Activated CD4-positive, alpha-beta T cell treated with anti-CD3 and anti-CD28 coated beads for 24 hours (primary cell): ENCODE results near the gene TMEM108.
A peak's percentile ranks its signal among the peaks of the same experiment; 100 is the strongest.

ENCODE experiments used
- DNase-seq, 2 donors: peaks; one replicate each; pipeline ENCODE4 v3.0.0-alpha.2; 2020; ENCODE audit warnings: low read depth in 2 of 2

The TMEM108 gene

DNA sequence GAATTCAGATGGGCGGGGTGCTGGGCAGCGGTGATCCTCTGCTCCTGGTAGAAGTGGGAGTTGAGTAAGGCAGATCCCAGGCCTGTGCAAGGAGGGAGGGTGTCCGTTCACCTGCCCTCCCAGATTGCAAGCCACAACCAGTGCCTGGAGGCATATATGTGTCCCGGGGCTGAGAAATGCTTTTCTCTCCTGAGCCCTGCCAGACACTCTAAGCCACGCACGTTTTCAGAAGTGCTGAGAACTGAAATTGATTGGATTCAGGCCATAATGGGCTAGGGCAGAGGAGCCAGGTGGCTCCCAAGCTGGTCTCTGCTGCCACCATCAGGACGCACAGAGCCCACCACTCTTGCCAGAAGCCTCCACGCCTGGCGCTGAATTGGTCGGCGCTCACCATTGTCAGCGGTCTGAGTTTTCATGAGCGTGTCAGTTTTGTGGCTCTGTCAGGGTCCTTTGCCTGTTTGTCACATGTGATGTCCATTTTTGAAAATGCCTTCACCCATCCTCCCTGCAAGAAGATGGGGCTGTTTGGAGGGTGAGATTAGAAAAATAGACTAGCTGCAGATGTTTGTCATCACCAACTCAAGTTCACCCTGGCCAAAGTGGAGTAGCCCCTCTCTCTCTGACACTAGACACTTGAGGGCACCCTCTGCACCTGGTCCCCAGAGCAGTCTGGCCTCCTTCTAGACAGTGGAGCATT, 346.3 kb downstream of the TMEM108 start:
- DNase-seq: peak in 1 of 2 donors; percentile 8

DNA sequence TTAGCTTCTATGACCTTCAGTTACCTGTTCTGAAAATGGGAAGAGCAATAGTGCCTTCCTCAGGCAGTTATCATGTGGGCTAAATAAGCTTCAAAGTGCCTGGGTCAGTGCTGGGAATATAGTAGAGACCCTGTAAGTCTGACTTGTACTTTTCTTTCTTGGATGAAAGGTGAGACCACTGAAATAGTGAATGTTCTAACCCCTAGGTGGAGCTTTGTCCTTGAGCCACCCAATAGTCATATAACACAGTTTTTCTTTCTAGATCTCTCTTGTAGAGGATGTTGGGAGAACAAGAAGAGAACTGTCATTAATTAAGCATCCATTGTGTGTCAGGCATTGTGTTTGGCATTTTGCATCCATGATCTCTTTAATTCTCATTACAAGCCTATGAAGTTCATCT, 348.7 kb downstream of the TMEM108 start:
- no peak for DNase-seq

DNA sequence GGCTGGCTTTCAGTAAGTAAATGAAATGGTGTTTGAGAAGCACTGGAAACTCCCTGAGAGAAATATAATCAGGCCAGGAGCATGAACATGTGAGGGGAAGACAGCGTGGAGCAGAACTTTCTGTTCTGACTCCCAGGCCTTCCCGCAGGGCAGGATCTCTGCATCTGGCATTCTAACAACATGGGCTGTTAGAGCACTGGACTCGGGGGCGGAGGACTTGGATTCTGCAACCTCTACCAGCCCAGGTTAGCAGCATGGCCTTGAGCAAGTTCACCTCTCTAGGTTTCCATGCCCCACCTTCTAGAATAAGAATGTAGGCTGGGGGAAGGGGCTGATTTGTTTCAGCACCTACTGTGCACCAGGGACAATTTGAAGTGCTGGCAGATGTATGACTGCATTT, 349.1 kb downstream of the TMEM108 start:
- DNase-seq: no peak

DNA sequence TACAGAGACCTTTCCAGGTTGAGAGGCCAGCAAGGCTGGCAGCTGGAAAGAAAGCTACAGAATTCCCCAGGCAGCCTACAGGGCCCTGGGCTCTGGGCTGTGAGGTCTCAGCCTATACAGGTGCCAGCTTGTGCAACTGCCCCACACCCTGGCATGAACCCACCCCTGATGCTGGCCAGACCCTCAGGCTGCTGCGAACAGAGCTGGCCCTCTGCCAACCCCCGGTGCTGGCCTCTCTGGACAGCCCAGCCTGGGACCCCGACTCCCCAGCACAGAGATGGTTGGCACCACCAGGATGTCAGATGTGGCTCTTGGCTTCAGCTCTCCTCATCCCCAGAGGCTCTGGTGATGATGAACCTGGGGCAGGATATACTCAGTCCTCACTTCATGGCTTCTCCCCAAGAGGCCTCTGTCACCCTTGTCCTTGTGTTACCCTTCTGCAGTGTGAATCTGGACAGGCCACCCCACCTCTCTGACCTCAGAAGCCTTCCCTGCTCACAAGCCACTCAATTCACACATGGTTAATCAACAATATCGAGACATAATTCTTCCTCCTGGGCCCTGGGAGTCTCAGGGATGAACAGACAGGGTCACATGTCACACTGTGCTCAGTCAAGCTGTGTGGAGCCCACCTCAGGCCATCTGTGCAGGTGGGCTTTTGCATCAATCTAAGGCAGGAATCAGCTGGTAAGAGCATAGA, 350.7 kb downstream of the TMEM108 start:
- DNase-seq: no peak

DNA sequence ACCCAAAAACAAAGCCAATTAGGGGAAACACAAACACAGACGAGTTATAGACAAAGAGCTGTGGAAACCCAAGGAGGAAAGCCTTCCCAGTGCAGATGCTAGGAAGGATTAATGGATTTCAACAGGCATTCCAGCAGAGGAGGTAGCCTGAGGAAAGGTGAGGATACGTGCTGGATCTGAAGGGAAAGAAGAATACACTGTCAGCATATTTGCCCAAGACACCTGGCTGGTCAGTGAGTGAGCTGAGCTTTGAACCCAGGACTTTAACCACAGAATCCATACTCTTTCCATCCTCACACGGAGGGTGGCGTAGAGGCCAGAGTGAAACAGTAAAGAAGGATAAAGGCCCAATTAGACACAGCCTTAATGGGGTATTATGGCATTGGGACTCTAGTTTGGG, 352.5 kb downstream of the TMEM108 start:
- no peak for DNase-seq

DNA sequence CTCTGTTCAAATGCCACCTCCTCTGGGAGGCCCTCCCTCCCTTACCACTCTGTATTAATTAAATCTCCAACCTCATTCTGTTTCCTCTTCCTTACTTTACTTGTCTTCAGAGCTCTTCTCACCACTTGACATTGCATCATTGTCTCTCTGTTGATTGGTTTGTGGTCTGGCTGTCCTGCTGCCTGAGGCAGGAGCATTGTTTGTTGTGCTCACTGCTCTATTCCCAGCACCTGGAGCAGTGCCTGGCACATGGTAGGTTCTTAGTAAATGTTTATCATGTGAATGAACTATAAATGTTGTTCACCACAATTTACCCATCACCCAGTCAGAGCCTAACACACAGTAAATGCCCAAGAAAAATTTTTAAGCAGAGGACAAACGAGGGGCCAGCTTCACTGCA, 355.0 kb downstream of the TMEM108 start:
- DNase-seq: no peak

DNA sequence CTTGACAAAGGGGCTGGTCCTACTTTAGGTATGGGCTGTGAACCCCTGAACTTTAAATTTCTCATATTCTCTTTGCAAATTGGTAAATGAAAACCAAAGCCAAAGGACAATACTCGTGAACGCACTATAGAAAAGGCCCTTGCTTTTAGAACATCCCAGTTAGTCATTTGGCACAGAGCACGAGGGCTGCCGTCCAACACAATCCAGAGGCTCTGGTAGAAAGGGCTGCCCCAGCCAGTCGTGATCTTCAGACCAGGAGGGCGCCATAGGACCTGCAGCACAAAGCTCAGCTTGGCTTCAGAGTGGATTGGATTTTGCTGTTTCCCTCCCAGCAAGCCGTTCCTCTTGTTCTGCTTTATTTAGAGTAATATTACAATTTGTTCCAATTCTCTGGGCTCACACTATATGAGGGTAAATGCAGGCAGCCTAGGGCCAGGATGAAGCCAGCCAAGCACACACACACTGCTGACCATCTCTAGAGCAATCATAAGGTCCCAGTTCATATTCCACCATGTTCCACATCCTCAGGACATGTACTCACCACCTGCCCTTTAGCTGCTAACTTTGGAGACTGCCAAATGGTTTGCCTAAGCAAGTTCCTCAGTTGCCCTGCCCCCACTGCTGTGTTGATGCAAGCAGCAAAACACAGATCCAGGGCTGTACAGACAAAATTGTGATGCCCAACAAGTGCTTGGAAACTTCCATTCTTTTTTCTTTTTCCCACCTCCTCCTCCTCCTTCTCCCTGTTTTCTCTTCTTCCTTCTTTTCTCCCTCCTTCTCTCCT, 355.7 kb downstream of the TMEM108 start:
- DNase-seq: no peak

DNA sequence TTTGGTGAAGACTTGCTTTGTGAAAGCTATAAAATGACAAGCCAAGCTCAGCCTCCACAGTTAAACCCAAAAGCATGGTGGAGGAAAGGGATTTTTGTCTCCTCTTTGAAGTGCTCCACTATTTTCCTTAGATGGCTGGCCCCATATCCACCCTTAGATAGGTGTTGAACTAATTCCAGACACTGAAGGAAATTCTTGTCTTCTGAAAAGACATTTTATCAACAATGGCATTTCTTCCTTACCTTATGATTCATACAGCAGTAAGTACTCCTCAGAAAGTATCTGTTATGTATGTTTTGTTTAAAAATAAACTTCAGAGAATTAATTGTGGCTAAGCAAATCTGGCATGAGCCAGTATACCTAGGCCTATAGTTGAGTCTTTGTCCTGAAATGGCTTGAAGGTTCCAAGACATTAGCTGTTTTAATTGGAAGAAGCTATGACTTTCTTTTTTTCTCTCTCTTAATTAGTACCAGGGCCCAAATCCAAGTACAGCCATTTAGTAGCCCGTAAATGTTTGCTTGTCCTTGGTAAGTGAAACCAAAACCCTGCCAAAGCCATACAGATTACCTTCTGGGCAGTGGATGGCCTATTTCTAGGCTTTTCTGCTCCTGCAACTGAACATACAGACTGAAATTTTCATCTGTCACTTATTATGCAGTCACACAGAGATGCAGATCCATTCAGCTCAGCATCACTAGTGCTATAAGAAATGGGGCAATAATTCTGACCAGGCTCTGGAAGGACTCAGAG, 356.5 kb downstream of the TMEM108 start:
- DNase-seq: no peak

DNA sequence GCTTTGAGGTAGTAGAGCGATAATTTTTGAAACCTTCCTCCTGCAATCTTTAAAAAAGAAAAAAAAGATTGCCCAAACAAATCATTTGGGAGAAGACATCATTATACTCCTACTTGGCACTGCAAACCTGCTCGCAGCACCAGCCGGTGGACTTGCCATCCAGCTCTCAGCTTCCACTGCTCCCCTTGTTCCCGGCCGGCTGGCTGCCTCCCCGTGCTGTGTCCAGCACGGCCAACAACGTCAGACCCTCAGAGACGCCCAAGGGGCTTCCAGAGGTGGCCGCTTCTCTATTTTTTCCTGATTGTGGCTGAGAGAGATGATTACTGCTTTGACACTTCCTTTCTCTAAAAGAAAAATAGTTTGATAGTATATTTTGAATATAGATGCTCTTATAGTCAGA, 358.7 kb downstream of the TMEM108 start:
- no peak for DNase-seq

DNA sequence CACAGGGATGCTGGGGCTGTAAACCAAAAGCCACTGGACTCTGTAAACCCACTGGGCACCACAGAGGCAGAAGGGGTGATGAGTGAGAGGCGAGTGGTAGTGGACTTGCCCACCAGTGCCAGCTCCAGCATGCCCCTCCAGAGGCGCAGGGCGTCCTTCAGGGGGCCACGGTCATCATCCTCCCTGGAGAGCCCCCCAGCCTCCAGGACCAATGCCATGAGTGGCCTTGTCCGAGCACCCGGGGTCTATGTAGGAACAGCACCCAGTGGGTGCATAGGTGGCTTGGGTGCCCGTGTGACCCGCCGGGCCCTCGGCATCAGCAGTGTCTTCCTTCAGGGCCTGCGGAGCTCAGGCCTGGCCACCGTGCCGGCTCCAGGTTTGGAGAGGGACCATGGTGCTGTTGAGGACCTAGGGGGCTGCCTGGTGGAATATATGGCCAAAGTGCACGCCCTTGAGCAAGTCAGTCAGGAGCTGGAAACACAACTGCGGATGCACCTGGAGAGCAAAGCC, 361.9 kb downstream of the TMEM108 start, which contains the start of gene BFSP2:
BFSP2 (plus strand) TSS at position 51 of the 510 bp plus-strand sequence; CDS start at position 79, 28 bp downstream.
- DNase-seq: no peak

DNA sequence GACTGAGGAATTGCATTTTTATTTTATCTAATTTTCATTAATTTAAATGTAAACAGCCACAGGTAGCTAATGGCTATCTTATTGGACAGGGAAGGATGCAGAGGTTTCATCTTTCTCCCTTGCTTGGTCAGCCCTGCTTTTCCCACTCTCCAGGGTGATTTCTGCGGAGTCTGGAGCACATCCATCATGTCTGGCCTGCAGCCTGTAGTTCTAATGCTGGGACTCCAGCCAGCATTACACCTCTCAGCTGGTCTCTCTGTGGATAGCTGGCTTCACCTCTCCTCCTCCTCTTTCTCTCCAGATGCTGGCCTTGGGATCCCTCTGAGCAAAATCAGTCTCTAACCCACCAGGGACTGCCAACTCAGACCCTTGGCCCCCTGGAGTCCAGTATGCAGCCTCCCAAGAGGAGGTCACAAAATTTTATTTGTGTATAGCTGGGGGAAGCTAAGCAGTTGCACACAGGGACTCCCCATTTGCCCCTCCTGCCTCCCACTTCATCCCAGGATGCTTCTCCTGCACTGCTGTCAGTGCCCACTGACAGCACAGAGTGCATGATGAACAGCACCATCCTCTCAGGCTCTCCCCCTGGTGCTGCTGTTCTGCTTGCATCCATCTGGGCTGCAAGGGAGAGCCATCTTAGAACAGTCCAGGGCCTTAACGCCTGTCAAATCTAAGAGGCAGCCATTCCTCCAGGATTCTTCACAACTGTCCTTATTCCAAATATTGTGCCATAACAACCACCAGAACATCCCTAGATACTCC, 363.4 kb downstream of the TMEM108 start:
- DNase-seq: no peak

DNA sequence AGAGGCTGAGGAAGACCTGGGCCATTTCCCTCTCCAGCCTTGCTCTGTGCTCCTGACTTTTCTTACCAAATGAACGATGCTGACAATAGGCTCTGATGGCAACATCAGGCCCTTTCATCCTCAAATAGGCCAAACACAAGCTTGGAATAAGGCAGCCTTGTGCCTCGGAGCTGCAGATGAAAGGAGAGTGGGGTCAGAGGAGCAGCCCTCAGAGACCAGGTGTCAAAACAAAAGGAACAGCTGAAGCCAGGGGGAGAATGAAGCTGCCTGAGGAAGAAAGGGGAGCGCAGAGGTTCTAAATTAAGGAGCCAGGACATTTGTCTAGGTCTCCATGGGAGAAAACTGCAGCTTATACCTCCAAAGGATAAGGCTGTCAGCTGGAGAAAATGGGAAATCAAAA, 366.7 kb downstream of the TMEM108 start:
- no peak for DNase-seq

DNA sequence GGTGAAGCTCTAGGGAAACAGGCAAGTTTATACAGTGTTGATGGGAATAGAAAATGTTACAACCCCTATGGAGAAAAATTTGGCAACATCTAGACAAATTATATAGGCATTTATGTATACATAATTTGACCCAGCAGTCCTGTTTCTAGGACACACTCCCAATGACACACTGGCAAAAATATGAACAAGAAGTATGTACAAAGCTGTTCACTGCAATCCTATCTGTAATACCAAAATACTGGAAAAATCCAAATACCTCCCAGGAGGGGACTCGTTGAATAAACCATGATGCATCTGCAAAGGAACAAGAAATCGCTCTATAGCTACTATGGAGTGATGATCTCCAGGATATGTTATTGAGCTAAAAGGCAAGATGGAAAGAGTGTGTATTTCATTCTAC, 370.2 kb downstream of the TMEM108 start:
- no peak for DNase-seq

DNA sequence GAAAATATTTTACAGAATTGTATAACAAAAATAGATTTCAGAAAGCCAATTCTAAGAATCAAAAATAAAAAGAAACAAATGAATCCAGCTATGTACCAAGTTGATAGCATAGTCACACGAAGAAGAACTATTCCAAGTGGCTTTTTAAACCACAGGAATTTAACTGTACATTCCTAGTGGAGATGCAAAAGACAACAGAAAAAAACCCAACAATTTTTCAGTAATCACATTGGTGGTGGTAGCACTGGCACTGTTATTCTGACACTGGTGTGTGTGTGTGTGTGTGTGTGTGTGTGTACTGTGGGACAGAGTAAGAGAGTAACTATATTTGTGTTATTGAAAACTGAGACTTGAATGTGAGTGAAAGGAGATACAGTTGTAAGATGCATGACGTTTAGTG, 370.8 kb downstream of the TMEM108 start:
- DNase-seq: no peak

DNA sequence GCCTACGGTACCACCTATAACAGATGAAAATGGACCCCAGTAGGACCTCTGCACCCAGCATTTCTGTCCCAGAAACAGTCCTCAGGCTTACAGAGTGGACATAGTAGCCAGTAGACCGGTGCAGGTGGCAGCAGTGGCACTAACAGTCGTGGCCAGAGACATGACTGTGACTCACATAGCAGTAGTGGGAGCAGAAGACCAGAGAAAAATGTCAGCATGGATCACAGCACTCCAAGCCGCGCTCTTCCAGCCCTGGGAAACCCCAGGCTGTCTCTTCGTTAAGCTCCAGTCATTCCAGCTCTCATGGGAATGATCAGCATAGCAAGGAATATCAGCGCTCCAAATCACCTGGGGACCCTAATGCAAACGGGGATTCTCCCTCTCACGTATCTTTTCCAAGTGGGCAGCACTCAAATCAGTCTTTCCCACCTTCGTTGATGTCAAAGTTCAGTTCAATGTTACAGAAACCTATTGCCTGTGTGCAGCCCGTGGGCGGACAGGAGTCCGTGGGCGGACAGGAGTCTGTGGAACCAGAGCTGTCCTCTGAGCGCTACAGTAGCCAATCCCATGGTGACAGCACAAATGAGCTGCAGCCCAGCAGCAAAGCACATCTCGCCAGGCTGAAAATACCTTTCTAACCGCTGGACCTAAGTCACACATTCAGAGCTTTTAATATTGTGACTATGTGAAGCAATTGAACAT, 372.2 kb downstream of the TMEM108 start:
- no peak for DNase-seq

DNA sequence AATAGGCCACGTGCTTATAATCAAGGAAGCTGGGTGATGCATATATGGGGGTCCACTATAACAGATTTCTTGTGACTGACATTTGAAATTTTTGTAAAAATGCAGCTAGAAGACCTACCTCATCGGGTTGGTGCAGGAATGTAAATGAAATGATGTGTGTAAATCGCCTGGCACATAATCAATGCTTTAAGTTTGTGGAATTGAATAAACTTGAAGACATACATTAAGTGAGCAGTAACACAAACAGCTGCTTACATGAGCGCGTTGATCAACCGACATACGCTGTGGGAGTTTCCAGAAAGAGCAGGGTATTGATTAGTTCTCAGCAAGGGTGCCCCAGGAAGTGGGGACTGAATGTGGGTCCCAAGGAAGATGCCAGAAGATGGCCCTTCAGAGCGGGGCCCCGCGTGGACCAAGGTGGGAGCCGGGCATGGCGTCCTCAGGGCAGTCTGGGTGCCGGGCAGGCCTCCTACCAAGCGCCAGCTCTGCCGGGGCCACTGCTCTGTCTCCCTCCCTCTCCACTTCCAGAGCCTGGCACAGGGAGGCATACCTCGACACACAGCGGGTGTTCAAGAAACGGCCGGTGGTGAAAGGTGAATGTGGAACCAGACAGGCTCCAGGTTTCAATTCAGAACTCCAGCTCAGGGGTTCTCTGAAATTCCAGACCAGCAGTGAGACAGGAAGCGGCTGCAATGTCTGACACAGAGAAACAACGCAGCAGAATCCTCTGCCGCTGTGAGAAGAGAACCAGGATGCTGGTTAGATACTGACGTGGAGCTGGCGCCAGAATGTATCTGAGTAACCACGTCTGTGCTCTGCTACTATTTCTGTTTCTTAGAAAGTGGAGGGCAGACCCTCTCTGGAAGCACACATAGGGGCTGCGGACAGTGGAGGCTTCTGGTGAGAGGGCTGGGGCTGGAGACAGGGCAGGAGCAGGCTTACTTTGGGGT, 374.3 kb downstream of the TMEM108 start:
- no peak for DNase-seq

DNA sequence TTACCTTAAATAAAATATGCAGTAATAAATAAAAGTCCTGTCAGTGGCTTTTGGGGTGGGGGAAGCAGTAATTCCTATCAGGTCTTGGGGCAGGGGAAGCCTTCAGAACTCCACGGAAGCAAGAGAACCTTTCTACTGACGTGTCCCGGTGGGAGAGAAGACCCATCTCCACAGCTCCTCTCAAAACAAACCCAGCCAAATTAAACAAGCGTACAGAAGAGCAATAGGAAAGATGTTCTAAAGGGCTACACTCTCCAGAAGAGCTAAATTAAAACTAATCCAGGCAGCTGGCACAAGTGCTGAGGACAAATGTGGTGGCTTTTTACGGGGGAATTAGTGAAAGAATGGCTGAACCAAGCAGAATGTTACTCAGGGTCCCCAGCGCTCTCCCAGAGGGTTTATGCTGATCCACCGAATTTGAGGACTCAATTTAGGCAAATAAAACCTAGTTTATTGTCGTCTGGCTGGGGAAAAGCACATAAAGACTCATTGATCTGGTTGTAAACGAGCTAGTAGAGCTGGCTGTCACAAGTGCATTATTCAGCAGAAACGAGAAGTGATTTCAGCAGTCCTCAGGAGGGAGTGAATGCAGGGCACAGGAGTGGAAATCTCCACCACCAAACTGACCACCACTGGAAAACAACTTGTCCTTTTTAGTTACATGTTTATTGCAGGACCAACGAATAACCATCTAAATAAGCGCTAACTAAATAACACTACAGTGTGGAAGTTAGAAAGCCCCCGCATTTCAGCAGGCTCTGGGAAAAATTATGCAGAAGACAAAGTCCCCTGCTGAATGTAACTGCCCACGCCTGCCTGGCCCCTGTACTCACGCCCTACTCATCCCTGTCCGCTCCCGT, 375.2 kb downstream of the TMEM108 start:
- DNase-seq: no peak

DNA sequence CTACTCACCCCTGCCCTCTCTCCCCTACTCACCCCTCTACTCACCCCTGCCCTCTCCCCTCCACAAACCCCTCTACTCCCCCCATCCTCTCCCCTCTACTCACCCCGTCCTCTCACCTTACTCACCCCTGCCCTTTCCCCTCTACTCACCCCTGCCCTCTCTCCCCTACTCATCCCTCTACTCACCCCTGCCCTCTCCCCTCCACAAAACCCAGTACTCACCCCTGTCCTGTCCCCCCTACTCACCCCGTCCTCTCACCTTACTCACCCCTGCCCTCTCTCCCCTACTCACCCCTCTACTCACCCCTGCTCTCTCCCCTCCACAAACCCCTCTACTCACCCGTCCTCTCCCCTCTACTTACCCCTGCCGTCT, 375.8 kb downstream of the TMEM108 start:
- no peak for DNase-seq
